COLO668 (cell line): Measurements from ENCODE around the gene TTC34.

Experiments used
- DNase-seq: peaks from one replicate; lab custom pipeline; 2025; ENCODE audit not compliant: unreplicated experiment; lab: John Stamatoyannopoulos, UW

Gene TTC34

DNA sequence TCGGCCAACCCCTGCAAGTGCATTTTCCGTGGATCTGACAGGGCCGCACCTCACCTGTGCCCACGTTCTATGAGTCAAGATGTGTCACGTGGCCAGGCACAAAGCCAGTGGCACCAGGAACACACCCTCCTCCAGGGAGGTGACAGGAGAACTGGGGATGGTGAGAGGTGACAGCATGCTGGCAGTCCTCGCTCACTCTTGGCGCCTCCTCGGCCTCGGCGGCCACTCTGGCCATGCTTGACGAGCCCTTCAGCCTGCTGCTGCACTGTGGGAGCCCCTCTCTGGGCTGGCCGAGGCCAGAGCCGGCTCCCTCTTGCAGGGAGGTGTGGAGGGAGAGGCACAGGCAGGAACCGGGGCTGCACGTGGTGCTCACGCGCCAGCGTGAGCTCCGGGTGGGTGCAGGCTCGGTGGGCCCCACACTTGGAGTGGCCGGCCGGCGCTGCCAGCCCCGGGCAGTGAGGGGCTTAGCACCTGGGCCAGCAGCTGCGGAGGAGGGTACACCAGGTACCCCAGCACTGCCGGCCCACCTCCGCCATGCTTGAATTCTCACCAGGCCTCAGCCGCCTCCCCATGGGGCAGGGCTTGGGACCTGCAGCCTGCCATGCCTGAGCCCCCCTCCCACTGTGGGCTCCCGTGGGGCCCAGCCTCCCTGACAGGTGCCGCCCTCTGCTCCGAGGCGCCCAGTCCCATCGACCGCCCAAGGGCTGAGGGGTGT is 11.6 kb upstream of the TTC34 start:
- DNase-seq: no peak

DNA sequence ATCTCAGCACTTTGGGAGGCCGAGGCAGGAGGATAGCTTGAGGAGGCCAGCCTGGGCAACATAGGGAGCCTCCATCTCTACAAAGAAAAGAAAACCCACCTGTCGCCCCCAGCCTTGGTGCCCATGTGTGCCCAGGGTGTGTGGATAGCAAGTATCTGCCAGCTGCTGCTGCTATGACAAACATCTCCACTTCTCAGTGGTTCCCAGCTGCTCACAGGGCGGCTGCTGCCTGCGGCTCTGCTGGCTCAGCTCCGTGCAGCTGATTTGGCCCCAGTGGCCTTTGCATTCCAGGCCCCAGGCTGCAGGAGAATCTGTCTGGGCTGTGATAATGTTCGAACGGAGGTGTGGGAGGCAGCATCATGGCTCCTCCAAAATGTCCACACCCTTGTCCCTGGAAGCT is 10.6 kb upstream of the TTC34 start:
- DNase-seq: no peak

DNA sequence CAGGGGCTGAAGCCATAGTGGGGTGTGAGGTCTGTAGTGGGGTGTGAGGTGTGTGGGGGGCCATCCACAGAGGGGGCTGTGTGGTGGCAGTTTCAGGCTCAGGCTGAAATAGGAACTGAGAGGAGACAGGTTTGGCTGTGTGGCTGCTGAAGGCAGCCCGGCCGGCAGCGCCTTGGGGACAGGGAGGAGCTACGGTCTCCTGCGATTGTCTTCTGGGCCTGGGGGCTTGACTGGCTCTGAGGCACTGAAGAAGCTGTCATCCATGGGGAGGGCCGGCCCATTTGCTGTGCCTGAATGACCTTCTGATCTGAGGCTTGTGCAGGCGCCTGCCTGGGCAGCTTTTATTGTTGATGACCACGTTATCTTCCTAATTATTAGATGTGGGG is 10.0 kb upstream of the TTC34 start:
- DNase-seq: no peak

- DNase-seq: no peak
Observed at GRCh38 chr1:2810899-2811532, 9.5 kb upstream of the TTC34 start.

- no peak for DNase-seq
Observed at GRCh38 chr1:2810281-2810680, 8.8 kb upstream of the TTC34 start.

- DNase-seq: no peak
Observed at GRCh38 chr1:2809656-2810055, 8.2 kb upstream of the TTC34 start.

- no peak for DNase-seq
Observed at GRCh38 chr1:2808831-2809605, 7.5 kb upstream of the TTC34 start.

DNA sequence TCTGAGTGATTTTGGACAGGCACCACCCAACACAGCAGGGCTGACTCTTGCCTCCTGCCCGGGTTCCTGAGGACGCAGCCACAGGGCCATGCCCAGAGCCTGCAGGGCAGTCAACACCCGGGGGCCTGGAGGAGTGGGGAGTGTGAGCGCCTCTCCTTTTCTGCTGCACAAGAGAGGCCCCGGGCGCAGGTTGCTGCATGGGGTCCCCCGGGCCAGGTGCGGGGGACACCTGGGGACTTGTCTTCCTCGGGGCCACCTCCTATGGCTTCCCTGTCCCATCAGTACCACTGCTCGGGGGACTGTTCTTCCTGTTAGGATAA is 6.9 kb upstream of the TTC34 start:
- no peak for DNase-seq

DNA sequence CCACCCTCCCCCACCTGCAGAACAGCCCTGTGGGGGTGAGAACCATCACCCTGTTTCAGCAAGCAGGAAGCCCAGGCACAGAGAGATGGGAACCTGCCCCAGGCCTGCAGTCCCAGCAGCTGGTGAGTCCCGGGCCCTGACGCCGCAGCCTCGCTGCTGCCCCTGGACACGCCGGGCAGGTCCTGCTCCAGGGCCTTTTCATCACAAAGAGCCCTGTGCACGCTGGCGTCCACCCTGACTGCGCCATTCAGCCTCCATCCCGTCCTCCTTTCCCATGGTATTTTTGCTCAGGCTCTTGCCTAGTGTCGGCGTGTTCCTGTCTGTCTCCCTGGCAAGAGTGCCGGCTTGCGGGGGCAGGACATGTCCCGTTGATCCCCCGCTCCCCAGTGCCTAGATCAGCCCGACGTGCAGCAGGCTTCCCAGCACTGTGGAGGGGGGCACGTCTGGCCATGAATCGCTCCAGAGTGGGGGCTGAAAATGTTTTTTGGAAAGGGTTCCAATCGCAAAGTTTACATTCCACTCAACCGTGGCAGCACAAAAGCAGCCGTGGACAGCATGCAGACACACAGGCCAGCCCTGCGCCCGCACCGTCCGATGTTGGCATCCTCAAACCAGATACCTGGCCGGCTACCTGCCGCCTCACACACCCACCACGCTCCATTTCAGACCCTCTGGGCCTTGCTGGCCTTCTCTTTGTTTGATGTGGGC is 6.3 kb upstream of the TTC34 start:
- no peak for DNase-seq

- DNase-seq: no peak
Observed at GRCh38 chr1:2807036-2807435, 5.5 kb upstream of the TTC34 start.

- no peak for DNase-seq
Observed at GRCh38 chr1:2806591-2806990, 5.1 kb upstream of the TTC34 start.

DNA sequence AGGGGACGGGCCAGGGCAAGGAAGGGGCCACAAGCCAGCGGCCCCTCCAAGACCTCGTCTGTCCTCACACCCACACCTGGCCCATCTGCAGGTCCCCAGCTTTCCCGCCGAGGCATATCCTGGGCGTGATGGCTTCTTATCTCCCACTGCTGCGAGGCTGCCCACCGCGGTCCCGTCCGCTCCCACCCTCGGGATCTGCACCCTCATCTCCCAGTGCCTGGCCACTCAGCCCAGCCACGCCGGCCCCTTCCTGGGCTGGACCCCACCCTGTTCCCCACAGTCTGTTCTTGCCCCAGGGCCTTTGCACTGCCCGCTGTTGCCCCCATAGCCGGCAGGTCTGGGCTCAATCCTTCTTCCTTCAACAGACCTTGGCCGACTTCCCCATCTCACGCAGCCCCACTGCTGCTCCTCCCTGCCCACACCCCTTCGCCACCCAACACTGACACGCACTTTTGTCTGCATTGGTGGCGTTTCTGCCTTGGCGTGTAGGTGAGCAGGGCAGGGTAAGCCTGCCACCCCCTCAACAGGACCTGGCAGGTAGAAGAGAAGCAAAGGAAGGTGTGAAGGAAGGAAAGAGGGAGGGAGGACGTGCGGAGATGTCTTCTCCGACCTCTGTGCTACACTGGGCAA is 4.4 kb upstream of the TTC34 start:
- DNase-seq: no peak

DNA sequence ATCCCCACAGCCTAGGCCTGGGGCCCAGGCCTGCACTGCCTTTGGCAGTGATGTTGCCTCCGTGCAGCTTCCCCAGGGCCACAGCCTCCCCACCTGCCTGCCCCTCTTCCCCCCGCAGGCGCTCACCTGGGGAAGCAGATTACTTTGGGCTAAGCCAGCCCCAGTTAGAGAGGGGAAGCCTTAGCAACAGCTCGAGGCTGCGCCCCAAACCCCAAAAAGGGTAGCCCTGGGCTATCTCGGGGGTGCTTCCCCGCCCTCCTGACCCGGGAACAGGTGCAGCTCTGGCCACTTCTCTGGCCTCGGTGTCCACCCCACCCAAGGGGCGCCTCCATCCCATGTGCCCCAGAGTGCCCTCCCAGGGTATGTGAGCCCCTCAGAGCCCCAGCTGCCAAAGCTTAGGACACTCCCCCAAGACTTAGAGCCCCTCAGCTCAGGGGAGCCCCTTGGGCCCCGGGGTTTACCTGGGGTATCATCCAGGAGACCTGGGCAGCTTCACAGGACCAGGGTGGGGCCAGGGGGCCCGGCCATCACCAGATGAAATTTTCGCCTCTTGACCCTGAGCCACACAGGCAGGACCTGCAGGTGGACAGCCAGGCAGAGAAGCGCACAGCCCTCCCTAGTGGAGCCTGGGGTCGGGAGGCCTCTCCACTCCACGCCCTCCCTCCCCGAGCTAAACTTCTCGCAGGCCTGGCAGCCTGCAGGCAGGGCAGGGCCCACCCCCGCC is 3.3 kb upstream of the TTC34 start:
- DNase-seq: no peak

DNA sequence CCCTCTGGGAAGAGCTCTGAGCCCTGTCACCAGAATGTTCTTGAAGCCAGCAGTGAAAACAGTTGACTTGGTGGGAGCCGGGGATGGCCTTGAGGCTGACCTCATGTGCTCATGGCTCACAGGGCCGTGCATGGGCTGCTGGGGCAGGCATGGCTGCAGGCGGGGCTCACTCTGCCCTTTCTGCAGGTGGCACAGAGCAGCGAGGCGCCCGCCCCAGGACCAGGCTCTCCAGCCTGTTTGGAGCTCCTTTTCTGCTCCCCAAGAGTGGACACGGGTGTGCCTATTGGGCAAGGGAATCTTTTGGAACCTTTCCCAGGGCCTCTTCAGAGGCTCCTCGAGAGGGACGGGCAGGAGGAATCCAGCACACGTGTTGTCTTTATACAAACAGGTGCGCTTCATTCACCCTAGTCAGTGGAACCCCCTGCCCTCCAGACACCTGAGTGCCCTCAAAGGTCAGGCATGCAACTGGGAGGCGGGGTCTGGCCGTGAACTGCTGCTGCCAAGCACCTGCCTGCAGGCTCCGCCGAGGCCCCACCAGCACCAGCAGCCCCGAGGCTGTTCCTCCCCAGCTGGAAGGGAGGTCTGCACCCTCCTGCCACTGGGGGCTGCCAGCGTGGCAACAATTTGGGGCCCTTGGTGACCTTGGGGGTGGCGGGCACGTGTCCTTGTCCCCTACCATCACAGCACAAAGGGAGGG is 2.6 kb upstream of the TTC34 start:
- no peak for DNase-seq

DNA sequence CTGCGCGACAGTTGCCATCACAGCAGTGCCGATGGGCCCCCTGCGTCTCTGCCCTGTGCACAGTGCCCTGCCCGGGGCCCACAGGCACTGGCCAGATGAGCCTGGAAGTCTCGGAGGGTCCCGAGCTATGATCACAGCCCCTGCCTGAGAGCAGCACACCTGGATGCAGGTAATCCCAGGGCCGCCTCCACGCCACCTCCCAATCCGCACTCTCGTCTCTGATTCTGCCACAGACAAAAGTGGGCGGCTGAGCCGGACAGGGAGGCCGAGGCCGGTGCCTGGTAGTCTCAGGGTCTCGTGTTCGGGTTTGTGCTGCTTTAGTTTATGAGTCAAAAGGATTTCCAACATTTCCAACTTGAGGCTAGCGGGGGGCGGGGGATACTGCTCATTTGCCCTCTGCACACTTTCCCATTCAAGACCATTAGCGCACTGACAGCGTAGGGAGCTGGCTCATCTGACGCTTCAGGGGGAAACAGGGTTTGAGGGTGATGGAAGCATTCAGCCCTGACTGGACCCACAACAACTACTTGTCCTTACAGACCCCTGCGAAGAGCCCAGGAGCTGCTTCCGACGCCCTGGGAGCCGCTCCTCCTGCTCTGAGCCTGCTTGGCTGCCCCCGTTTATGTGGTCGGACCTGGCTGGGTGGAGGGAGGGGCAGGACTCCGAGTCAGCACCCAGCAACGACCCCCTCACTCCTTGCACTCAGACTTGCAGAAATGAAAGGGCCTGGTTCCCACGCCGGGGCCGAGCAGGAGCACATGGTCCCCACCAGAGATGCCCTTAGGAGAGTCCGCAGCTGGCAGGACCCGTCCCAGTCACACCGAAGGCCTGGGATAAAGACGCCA is 1.8 kb upstream of the TTC34 start:
- no peak for DNase-seq

DNA sequence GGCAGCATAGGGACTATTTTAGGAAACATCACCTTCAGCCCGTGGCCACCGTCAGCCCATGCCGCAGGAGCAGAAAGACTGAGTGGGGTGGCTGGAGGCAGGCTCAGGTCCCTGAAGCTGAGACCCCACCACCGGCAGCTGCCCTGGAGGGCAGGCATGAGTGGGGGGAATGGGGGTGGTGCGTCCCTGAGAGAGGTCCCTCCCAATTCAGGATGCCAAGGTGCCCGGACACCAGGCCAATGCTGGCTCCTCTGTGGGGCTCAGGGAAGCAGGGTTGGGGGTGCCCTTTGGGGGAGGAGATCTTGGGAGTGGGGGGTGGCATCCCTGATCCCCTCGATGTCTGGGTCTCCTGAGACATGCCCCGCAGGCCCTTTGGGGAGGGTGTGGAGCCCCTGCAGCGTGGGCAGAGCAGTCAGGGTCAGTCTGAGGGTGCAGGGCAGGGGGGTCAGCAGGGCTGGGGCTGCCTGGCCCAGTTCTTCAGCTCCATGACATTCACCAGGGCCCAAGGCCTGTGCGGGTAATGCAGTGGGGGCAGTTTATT is 998 bp upstream of the TTC34 start:
- no peak for DNase-seq

DNA sequence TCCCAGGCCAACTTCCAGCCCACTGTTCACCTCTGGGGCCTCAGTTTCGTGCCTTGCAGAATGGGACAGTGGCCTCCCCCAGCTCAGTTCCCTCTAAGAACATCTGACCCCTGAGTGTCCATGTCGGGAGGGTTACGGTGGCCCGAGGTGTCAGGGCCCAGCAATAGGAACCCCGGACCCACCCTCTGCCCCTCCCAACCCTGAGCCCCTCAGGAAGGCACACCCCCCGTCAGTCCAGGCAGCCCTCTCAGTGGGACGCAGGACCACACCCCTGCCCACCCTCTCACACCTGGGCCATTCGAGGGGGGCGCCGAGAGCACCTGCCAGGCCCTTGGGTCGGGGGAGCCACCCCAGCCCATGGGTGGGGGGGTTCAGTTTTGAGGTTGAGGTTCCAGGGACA is 447 bp downstream of the TTC34 start:
- DNase-seq: no peak

DNA sequence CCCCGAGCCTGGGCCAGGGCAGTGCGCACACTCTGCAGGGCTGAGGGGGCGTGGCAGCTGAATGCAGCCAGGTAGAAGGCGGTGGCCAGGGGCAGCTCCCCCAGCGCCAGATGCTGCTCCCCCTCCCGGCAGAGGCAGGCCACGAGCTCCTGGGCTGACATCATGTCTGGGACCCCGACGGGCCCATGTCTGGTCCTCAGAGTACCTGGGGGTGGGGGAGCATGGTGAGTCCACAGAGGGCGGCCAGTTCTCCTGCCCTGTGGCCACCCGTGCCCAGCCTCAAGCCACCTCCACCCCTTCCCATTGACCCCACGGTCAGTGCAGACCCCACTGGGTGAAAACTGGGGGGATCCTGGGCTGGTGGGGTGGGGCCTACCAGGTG is 838 bp downstream of the TTC34 start:
- no peak for DNase-seq
